ENCODE data around the gene DUSP16.

Gene DUSP16

DNA sequence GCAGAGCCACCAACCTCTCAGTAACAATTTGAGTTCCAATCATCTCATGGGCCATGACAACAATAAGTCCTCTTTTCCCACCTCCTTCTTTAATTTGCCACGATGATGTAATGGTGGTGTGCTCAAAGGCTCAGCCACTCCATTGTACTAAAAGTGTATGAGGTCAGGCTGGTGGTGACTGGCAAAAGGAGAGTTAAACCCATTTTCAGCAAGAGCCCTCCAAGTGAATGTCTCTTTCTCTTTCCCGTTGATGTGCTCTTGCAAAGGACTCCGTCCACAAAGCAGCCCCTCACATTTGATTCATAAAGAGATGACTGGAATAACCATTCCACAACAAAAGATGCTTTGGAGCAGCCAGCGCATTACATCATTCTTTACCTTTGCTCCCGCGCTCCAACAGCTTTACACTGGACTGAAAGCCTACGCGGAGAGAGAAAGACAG lies 41.6 kb downstream of the DUSP16 start:
- DNase-seq (ENCODE audit: low read depth in 1 of 2, low spot score in 1 of 2) = no peak
- in situ Hi-C loops (cut with HindIII; ENCODE audit: low pct_unique_long_range_greater_than_20kb, low sequenced_read_pairs) = no loop called here
- TF ChIP-seq JUND (IDR thresholded peaks at IDR 0.05; ENCODE audit: low read depth) = no peak

DNA sequence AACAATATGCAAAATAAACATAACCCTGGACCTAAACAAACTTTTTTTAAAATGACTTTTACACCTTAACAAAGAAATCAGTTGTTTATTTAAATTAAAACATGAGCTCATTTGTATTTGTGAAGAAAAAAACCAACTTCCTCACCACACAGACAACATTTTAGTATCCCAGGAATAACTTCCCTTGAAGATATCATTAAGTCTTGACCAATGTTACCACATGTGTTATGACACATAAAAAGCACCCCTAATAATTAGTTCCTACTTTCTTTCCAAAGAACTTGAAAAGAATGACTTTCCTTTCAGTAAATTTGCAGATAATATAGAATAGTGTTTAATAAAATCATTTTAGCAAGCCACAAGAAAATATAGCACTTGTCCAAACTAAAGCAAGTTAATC lies 42.4 kb downstream of the DUSP16 start:
- in situ Hi-C loops (cut with HindIII; ENCODE audit: low pct_unique_long_range_greater_than_20kb, low sequenced_read_pairs) = no loop called here
- DNase-seq (ENCODE audit: low read depth in 1 of 2, low spot score in 1 of 2) = no peak
- TF ChIP-seq JUND (IDR thresholded peaks at IDR 0.05; ENCODE audit: low read depth) = no peak

- no peak for TF ChIP-seq JUND (IDR thresholded peaks at IDR 0.05; ENCODE audit: low read depth)
- in situ Hi-C loops (cut with HindIII; ENCODE audit: low pct_unique_long_range_greater_than_20kb, low sequenced_read_pairs) = no loop called here
- DNase-seq (ENCODE audit: low read depth in 1 of 2, low spot score in 1 of 2) = no peak
These were observed 43.2 kb downstream of the DUSP16 start for GRCh38 chr12:12519354-12519998.

GRCh38 chr12:12518919-12519318 lies 43.7 kb downstream of the DUSP16 start:
- DNase-seq (ENCODE audit: low read depth in 1 of 2, low spot score in 1 of 2) = no peak
- in situ Hi-C loops (cut with HindIII; ENCODE audit: low pct_unique_long_range_greater_than_20kb, low sequenced_read_pairs) = no loop called here
- TF ChIP-seq JUND (IDR thresholded peaks at IDR 0.05; ENCODE audit: low read depth) = no peak

DNA sequence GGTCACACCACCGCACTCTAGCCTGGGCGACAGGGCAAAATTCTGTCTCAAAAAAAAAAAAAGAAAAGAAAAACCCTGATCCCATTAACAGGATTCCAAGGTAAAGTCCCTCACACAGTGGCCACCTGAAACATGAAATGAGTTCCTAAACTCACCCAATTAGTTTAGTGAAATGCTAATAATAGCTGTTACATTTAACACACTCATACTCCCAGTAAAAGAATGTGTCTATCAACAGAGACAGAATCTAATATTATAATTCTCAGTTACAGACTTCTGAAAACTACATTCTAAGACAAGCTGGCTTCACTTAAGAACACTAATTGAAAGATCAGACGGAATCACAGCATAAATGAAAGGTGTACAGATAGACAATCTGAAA lies 44.2 kb downstream of the DUSP16 start:
- no peak for TF ChIP-seq JUND (IDR thresholded peaks at IDR 0.05; ENCODE audit: low read depth)
- no peak for DNase-seq (ENCODE audit: low read depth in 1 of 2, low spot score in 1 of 2)
- in situ Hi-C loops (cut with HindIII; ENCODE audit: low pct_unique_long_range_greater_than_20kb, low sequenced_read_pairs) = no loop called here

DNA sequence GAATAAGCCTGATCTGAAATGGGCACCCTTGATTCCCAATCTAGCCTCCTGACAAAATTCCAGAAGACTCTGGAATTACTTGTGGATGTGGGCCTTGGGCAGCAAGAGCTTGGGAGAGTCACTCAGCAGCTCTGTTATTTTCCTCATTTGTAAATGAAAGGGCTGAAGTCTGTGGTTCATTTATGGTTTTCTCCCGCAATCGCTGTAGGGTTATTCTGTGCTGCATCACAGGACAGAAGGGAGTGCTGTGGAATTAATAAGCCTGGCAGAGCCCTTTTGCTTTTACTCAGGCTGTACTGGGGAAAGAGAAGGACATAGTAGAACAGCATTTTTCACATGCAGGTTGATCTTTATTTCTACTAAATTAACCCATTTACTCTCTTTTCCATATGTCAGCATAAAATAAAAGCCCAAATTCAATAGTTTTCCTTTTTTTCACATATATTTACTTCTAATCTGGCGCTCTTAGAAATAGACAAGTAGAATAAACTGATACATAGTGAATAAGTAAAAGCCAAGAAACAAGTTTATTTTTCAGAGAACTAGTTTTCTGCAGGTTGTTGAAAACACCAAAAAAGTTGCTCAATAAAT lies 49.2 kb downstream of the DUSP16 start:
- DNase-seq (ENCODE audit: low read depth in 1 of 2, low spot score in 1 of 2) = no peak

DNA sequence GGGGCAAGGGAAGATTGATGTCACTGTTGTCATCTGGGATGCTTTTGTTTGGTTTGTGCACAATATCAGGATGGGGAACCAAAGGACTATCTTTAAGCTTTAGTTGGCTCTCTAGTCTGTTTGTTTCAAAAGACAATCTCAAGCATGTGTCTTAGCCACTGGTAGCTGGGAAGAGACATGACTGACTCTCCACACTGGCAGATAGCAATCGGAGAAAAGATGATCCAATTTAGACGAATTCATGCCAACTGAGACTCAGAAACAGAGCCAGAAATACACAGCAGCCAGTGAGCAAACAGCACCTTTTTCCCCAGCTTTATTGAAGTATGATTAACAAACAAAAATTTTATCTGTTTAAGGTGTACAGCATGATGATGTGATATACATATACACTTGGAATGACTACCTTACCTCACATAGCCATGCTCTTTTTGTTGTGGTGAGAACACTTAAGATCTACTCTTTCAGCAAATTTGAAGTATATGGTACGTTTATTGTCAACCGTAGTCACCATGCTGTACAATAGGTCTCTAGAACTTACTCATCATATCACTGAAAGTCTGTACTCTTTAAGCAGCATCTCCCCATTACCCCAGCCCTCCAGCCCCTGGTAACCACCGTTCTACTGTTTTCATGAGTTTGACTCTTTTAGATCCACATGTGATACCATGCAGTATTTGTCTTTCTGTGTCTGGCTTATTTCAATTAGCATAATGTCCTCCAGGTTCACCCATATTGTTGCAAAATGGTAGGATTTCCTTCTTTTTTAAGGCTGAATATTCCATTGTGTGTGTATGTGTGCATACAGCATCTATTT lies 50.6 kb downstream of the DUSP16 start:
- in situ Hi-C loops (cut with HindIII; ENCODE audit: low pct_unique_long_range_greater_than_20kb, low sequenced_read_pairs) = no loop called here
- no peak for DNase-seq (ENCODE audit: low read depth in 1 of 2, low spot score in 1 of 2)
- no peak for TF ChIP-seq JUND (IDR thresholded peaks at IDR 0.05; ENCODE audit: low read depth)

More for the DNA sequence above, 49.2 kb downstream of the DUSP16 start:
- in situ Hi-C loops (cut with HindIII; ENCODE audit: low pct_unique_long_range_greater_than_20kb, low sequenced_read_pairs) = no loop called here
- TF ChIP-seq JUND (IDR thresholded peaks at IDR 0.05; ENCODE audit: low read depth) = no peak

DNA sequence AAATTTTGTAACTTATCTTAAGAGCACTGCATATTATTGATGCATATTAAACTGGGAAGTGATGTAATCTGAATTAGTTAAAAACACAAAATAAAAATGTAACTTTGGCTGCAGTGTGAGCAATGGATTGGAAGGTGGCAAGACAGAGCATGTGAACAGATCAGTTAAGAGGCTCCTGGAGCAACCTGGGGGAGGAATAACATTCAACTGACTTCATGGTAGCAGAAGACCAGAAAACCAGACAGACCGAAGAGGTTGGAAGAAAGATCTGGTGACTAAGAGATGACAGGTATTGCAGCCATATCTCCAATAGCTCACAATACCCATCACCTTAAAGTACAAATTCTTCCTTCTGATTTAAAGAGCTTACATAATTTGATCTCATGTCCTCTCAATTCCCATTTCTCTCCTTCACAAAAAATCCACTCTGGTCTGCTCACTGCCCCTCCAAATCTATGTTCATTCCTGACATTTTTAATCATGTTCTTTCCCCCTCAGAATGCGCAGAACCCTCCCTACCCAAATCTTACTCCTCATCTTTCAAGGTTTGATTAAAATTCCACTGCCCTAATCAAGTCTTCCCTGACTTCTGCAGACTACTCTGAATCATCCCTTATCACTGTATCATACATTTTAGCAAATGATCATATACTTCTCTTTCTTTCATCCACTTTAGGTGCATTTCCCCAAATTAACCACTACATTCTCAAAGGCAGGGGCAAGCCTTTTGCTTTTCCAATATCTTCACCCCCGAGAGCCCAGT lies 51.5 kb downstream of the DUSP16 start:
- no peak for DNase-seq (ENCODE audit: low read depth in 1 of 2, low spot score in 1 of 2)
- in situ Hi-C loops (cut with HindIII; ENCODE audit: low pct_unique_long_range_greater_than_20kb, low sequenced_read_pairs) = no loop called here
- no peak for TF ChIP-seq JUND (IDR thresholded peaks at IDR 0.05; ENCODE audit: low read depth)

- no peak for DNase-seq (ENCODE audit: low read depth in 1 of 2, low spot score in 1 of 2)
- TF ChIP-seq JUND (IDR thresholded peaks at IDR 0.05; ENCODE audit: low read depth) = no peak
- in situ Hi-C loops (cut with HindIII; ENCODE audit: low pct_unique_long_range_greater_than_20kb, low sequenced_read_pairs) = no loop called here
These were observed 52.1 kb downstream of the DUSP16 start for GRCh38 chr12:12510551-12510950.

- TF ChIP-seq JUND (IDR thresholded peaks at IDR 0.05; ENCODE audit: low read depth) = no peak
- no peak for DNase-seq (ENCODE audit: low read depth in 1 of 2, low spot score in 1 of 2)
- in situ Hi-C loops (cut with HindIII; ENCODE audit: low pct_unique_long_range_greater_than_20kb, low sequenced_read_pairs) = no loop called here
These were observed 52.5 kb downstream of the DUSP16 start for GRCh38 chr12:12510141-12510540.

DNA sequence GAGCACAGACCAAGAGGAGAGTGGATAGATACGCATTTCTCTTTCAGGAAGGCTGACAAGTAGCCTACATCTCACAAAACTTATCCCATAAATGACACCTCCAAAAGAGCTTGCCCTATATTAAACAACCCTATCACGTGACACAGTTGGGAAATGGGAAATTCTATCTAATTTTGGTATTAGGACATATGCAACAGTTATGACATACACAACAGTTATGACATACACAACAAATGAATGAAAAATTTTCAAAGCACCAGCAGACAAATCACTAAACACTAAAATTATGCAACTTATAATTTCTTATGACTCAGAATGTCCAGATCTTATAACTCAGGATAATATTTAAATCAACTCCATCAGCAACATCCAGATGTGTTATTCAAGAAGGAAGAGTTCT lies 54.1 kb downstream of the DUSP16 start:
- in situ Hi-C loops (cut with HindIII; ENCODE audit: low pct_unique_long_range_greater_than_20kb, low sequenced_read_pairs) = no loop called here
- no peak for DNase-seq (ENCODE audit: low read depth in 1 of 2, low spot score in 1 of 2)
- no peak for TF ChIP-seq JUND (IDR thresholded peaks at IDR 0.05; ENCODE audit: low read depth)

DNA sequence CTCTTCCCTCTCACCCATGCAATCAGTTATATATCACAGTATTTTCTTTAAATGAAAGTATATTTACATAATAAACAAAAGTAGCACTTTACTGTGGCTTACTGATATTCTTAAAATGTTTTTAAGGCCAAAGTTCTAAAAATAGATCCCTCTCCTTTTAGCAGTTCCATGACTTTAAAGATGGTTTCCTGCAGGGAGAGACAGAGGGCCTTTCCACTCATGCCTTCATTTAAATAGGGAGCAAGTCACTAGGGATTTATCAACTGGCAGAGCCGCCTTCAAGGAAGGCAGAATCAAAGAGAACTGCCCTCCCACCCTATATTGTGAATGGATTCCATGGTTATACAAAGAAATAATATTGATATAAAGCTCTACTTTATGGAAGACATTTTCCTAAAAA lies 55.5 kb downstream of the DUSP16 start:
- in situ Hi-C loops (cut with HindIII; ENCODE audit: low pct_unique_long_range_greater_than_20kb, low sequenced_read_pairs) = no loop called here
- no peak for DNase-seq (ENCODE audit: low read depth in 1 of 2, low spot score in 1 of 2)
- TF ChIP-seq JUND (IDR thresholded peaks at IDR 0.05; ENCODE audit: low read depth) = no peak

All from T47D (cell line).